HG03097 (cell line): Measurements from ENCODE around the gene IMMP2L.
"Not testable (repeated sequence)": the region's sequence is repeated elsewhere in the genome, so short reads cannot be mapped to it uniquely, and the experiment has no call there.

Experiments
- ATAC-seq: cut with Tn5 transposase; IDR thresholded peaks from one replicate; pipeline ENCODE4 v1.9.1; 2021; ENCODE audit not compliant: unreplicated experiment, low FRiP score

Gene IMMP2L

DNA sequence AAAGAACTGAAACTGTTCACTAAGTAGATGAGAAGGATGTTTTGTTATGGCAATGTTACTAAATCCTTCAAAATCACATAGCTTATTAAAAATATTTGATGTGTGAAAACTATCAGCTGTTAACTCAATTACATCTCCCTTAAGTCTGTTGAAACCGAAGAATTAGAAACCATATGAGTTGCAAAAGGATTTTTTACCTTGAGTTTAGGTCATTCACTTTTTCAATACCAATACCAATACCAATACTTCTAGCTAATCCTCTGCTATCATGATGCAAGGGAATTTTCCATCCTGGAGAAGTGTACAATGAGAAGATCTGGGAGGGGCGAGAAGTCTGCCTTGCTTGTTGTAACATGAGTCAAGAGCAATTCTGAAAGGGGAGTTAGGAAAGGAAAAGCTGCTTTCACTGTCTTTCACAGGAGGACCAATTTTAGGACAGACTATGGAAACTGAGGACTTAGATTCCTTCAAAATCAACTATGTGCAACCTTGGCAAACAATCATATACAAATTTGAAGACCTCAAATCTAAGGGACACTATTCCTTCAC is 199.7 kb downstream of the IMMP2L start:
- no peak for ATAC-seq

DNA sequence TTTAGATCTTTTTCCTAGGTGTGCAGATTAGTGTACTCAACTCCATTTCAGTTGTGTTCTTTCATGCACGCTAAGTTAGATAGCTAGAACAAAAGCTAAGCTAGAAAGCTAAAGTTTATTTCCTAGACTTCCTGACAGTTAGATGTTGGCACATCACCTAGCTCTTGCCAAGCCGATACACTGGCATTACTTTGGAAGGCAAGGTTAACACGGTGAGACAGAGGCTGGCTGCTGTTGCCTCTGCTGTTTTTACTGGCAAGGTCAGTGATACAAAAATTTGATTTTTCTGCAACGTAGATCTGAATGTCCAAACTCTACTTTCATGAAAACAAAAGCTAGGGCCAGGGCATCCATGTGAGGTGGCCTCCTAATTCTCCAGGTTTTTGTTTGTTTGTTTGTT is 203.4 kb downstream of the IMMP2L start:
- ATAC-seq: no peak

DNA sequence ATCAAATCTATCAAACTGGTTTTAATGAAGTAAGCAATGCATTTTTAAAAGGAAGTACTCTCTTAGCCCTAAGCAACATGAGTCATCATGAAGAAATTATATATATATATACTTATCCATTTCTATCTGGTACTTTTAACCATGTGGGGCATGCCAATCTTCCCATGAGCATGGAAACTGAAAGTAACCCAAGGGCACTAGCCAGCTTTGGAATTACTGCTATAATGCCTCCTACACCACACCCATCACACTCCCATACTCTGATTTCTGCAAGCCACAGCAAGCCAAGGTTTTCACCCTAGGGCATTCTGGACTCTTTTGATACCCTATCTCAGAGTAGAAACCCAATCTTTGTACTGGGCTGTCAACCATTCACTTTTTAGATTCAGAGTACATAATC is 204.6 kb downstream of the IMMP2L start:
- no peak for ATAC-seq

DNA sequence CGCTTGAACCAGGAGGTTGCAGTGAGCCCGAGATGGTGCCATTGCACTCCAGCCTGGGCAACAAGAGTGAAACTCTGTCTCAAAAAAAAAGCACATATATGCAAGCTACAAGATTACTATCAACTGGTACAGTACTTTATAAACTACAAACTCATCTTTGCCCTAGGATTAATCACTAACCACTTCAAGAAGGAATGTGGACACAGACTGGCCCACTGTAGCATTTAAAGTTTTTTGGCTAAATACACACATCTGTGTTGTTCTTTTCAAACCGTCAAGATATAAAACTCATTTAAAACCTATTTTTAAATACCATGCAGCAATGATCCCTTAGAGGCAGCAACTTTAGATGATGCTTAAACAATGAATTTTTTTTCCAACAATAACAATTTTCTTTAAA is 205.4 kb downstream of the IMMP2L start:
- no peak for ATAC-seq

- no peak for ATAC-seq
Measured at GRCh38 chr7:111352319-111352718, 210.0 kb downstream of the IMMP2L start.

DNA sequence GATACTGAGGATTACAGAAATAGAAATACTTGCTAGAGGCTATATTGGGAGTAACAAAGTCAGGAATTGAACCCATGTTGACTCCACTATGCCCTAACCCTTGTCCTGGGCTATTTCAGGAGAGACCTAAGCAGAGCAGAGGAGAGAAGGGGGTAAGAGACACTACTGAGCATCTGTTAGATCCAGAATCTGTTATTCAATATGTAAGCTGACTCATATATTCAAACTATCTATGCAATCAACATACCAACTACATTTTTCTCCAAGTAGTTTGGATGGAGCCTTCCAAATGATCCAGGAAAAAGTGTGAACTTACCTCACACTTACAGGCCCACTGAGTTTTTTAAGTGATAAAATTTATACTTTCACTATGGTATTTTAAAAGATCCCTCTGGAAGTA is 216.1 kb downstream of the IMMP2L start:
- ATAC-seq: no peak

DNA sequence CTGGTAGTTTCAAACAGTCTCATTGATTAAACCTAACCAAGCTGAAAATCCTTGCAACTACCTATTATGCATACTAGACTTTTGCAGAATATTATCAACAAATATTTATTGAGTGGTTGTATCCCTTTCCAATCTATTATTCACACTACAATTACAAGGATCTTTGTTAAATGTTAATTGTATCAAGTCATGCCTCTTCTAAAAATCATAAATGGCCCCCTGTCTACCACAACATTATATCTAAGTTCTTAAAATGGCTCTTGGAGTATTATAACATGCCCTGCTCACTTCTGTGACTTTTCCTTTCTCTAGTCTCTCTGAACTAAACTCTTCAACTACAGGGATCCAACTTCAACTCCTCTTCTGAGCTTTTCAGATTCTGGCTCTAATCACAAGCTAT is 219.3 kb downstream of the IMMP2L start:
- no peak for ATAC-seq

GRCh38 chr7:111339006-111339405 is 223.3 kb downstream of the IMMP2L start:
- no peak for ATAC-seq

DNA sequence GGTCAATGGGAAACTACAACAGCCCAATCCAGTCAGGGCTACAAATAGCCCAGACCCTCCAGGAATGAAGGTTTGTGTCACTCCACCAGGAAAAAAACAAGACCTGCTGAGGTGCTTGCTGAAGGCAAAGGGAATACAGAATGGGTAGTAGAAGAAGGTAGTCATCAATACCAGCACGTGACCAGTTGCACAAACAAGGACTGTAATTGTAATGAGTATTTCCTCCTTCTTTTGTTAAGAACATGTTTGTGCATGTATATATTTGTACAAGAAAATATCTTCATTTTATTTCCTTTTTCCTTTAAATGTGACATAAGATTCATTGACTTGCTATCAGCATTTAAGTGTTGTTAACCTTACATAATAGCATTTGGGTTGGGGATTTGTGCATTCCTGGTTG is 229.3 kb downstream of the IMMP2L start:
- ATAC-seq: no peak

DNA sequence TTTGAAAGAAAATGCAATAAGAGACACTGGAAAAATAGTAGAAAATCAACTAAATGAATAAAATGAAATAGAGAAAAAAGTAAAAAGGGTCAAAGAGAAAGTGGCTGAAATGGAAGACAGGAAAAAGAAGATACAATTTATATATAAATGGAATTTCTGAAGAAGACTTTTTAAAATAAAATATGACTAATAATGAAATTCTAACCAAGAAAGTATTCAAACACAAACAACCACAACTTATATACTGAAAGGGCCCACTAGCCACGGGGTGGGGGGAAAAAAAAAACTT is 232.1 kb downstream of the IMMP2L start:
- ATAC-seq: no peak

- ATAC-seq: peak; percentile 49
Measured at GRCh38 chr7:111329367-111330234, 232.7 kb downstream of the IMMP2L start.

DNA sequence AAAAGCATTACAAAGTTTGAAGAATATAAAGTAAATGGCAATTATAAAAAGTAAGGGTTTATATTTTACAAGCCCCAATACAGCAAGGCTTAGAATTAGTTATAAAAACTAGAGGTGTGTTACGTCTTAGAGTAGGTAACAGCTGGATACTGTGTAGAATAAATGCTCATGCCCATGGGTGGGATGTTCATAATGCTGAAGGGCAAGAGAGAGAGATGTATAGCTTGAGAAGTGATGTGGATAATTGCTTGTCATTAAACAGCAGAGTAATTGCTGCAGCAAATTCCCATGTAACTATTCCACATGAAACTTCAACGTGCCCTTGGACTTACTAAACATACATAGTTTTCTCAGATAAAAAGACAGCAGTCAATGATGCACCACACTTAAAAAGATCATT is 233.8 kb downstream of the IMMP2L start:
- ATAC-seq: no peak

- no peak for ATAC-seq
Measured at GRCh38 chr7:111324776-111325175, 237.5 kb downstream of the IMMP2L start.

DNA sequence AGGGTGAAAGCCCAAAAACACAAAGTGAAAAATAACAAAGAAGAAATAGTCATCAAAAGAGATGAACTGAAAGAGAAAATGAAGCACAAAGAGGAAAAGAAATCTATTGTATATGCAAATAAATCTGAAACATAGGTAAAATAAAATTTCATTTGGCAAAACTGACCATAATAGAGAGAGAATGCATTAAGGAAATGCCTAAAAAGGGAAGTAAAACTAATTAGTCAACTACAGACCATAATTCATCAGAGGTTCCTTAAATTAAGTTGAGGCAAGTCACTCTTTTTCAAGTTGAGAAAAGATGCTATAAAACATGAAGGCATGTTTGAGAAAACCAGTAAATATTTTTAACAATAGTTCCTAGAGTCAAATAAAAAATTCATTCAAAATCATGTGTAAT is 238.1 kb downstream of the IMMP2L start:
- peak; percentile 58 for ATAC-seq

GRCh38 chr7:111323670-111324069 is 238.6 kb downstream of the IMMP2L start:
- not testable (repeated sequence) for ATAC-seq

- no peak for ATAC-seq
Measured at GRCh38 chr7:111320133-111320532, 242.2 kb downstream of the IMMP2L start.

- no peak for ATAC-seq
Measured at GRCh38 chr7:111312966-111313365, 249.3 kb downstream of the IMMP2L start.

DNA sequence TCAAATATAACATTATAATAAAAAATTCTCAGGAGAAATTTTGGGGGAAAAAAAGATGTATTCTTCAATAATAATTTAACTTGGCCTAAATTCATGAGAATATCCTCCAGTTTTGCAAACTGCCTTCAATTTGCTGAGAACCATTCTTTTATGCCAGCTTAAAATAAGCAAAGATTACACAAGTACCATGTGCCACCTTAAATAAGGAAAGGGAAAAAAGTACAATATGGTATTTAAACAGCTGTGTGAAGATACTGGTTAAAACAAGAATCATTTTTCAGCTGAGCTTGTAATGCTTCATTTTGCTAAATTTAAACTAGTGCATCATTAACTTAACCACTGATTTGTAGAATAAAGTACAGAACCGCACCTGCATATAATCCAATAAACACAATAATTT is 253.6 kb downstream of the IMMP2L start:
- no peak for ATAC-seq

- ATAC-seq: no peak
Measured at GRCh38 chr7:111301891-111302290, 260.4 kb downstream of the IMMP2L start.

- no peak for ATAC-seq
Measured at GRCh38 chr7:111294494-111294893, 267.8 kb downstream of the IMMP2L start.

GRCh38 chr7:111292026-111292470 is 270.2 kb downstream of the IMMP2L start:
- no peak for ATAC-seq

DNA sequence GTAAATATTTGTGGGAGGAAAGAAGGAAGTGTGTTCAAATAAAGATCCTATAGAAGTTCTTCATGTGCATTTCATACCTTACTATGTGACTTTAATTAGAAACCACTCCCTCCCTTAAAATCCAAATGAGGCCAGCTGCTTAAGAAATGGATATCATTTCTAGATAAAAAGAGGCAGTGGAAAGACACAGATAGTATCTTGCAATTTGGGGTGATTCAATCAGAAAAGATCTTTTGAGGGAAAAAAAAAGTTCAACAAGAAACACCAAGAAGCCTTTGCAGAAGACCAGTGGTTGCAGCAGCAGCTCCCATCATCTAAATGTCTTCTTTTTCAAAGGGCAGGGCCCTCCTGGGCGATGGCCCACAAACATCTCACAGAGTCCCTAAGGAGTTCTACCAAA is 271.3 kb downstream of the IMMP2L start:
- no peak for ATAC-seq
